Heart right ventricle (tissue), 16 donors: ENCODE data around the gene SLC22A2. TPM values are rescaled to one million over a fixed set of nuclear protein-coding genes. Genes with fewer than 3 reads are reported as not detected.

Experiments
- ATAC-seq, 8 donors: fragments of 200-7000 bp; cut with Tn5 transposase; one replicate each; pipeline ENCODE4 v1.9.1; 2020; ENCODE audit warnings: mild to moderate bottlenecking in 8 of 8, moderate library complexity in 8 of 8, moderate number of reproducible peaks in 1 of 8
- DNase-seq, 2 donors: peaks; one replicate each; pipeline ENCODE4 v3.0.0-alpha.2; 2020
- H3K27ac ChIP-seq, 10 donors: fragments of 200-600 bp; sonication (generic) in 2 of 10; one replicate each; pipeline versions ENCODE4 v1.5.0 to v1.8.0; 2020 to 2022; ENCODE audit warnings: mild to moderate bottlenecking in 3 of 10
- H3K27me3 ChIP-seq, 7 donors: fragments of 200-600 bp; one replicate each; pipeline ENCODE4 v1.8.0; 2021 to 2022; ENCODE audit warnings: mild to moderate bottlenecking in 2 of 7
- H3K36me3 ChIP-seq, 9 donors: fragments of 200-600 bp; sonication (generic) in 1 of 9; one replicate each; pipeline versions ENCODE4 v1.5.0 to v1.8.0; 2020 to 2022; ENCODE audit warnings: mild to moderate bottlenecking in 2 of 9
- H3K4me1 ChIP-seq, 9 donors: fragments of 200-600 bp; sonication (generic) in 1 of 9; one replicate each; pipeline versions ENCODE4 v1.5.0 to v1.8.0; 2020 to 2022; ENCODE audit warnings: mild to moderate bottlenecking in 4 of 9
- H3K4me3 ChIP-seq, 10 donors: fragments of 200-600 bp; sonication (generic) in 2 of 10; one replicate each; pipeline versions ENCODE4 v1.5.0 to v1.8.0; 2020 to 2022; ENCODE audit warnings: mild to moderate bottlenecking in 7 of 10, moderate library complexity in 2 of 10
- H3K9me3 ChIP-seq, 11 donors: fragments of 200-600 bp in 10 of 11; sonication (generic) in 2 of 11; one replicate each; pipeline versions ENCODE4 v1.5.0 to v1.8.0; 2013 to 2022; ENCODE audit warnings: mild to moderate bottlenecking in 2 of 11, control low read depth in 1 of 11, moderate library complexity in 1 of 11
- WGBS, 2 donors: extraction: QIAGEN DNeasy Blood & Tissue Kit; methylation state at CpG; one replicate each; pipeline ENCODE4 v1.1.7; 2013; ENCODE audit warnings: inconsistent platforms in 1 of 2; 5-methylcytosine and 5-hydroxymethylcytosine counted together
- intact Hi-C, 10 donors: fragments of 100-400 bp; cut with DNase I; formaldehyde crosslinking; loops; one replicate each; pipeline versions ENCODE4 v1.11.1 to v1.14.2; 2022
- polyA plus RNA-seq, 2 donors: library from polyadenylated mRNA; stranded (reverse); fragments of 200-250 nt; gene quantifications; one replicate each; pipeline ENCODE4 v1.2.3, GENCODE V29; 2013
- total RNA-seq, 10 donors: library from RNA; stranded (reverse); fragmentation: NEBNext Ultra II Directional in 3 of 10; extraction: Animal tissue kit (Norgen Biotek cat#: 25700) in 3 of 10; gene quantifications; one replicate each; pipeline versions ENCODE4 v1.2.1 to v1.2.4, GENCODE V29; 2021 to 2023
- TF ChIP-seq, protein P1 (sequence below), 9 donors: fragments of 200-600 bp; sonication (generic) in 2 of 9; IDR thresholded peaks; one replicate each; pipeline versions ENCODE4 v1.5.0 to v1.8.0; 2021 to 2022; ENCODE audit warnings: antibody characterized with exemption in 9 of 9, mild to moderate bottlenecking in 5 of 9, moderate library complexity in 1 of 9
- donor health status: Arrhythmogenic right ventricular cardiomyopathy.
- donor health status: ischemic (EF 13 %, LVEDD 7.1; RV severe dilation, severe dysfunction).
- donor health status: healthy with polysubstance abuse.
- donor health status: DM: no; HTN: yes; CAD: no.
- donor health status: DM: no; HTN: no; CAD: no.
- donor health status: ischemic (EF 25% LVEDD 6.9; RV normal size, moderate dysfunction).
- donor health status: ischemic (EF 25% LVEDD 5.7; RV mildly dilated, moderate dysfunction).
- donor health status: healthy.
- donor health status: DM: yes; HTN: yes; CAD: no.
- donor health status: Ischemic cardiomyopathy.
- donor health status: ischemic (EF 35%, LVEDD 5.7; RV mildly dilated, moderate dysfunction).
- donor health status: nonischemic (EF 11% LVEDD 7.7; RV severe dilation, severe dysfunction).
- donor health status: DM: yes; HTN: yes; CAD: no.
- donor health status: PGD.
- donor health status: ischemic (EF 29% LVEDD 5.4; RV normal size, mild dysfunction).
- donor health status: nonischemic (EF 23%, LVEDD 6.1; RV moderate dilation, normal function).

Gene SLC22A2
- total and polyA plus RNA-seq, 12 donors, result not detected

DNA sequence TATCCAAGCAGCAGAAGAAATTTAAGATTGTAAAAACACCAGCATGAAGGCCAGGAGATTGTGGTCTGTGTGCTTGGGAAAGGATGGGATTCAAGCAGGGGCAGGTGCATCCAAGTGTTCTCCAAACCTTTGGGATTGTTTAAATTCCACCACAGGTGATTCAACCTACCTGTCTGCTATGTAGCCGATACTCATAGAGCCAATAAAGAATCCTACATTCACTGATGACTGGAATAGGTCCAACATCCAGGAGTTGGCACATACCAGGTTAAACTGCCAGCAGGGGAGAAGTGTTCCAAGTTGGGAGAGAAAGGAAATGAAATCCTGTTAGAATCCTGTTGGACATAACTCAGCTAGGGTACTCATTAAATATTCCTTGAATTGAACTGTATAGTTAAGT lies 2.2 kb downstream of the SLC22A2 start:
- TF ChIP-seq, protein P1, sequence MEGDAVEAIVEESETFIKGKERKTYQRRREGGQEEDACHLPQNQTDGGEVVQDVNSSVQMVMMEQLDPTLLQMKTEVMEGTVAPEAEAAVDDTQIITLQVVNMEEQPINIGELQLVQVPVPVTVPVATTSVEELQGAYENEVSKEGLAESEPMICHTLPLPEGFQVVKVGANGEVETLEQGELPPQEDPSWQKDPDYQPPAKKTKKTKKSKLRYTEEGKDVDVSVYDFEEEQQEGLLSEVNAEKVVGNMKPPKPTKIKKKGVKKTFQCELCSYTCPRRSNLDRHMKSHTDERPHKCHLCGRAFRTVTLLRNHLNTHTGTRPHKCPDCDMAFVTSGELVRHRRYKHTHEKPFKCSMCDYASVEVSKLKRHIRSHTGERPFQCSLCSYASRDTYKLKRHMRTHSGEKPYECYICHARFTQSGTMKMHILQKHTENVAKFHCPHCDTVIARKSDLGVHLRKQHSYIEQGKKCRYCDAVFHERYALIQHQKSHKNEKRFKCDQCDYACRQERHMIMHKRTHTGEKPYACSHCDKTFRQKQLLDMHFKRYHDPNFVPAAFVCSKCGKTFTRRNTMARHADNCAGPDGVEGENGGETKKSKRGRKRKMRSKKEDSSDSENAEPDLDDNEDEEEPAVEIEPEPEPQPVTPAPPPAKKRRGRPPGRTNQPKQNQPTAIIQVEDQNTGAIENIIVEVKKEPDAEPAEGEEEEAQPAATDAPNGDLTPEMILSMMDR (IDR thresholded peaks at IDR 0.05), result no peak
- DNase-seq (no peak), ATAC-seq (no peak)
- no peaks in the 10 kb centered on the region for H3K36me3 ChIP-seq
- H3K4me3 ChIP-seq, result no peak overlapping the region
- intact Hi-C loops, result no loop called here
- H3K27ac ChIP-seq, result no peak overlapping the region
- 86 to 88% methylated on average over 1 of the region's 1 CpG for WGBS, 2 donors
- peaks cover 0 to 12% (median 0%) of the 10 kb centered on the region in 7 donors for H3K27me3 ChIP-seq
- H3K4me1 ChIP-seq, result no peaks in the 10 kb centered on the region
- H3K9me3 ChIP-seq, result no peaks in the 10 kb centered on the region

DNA sequence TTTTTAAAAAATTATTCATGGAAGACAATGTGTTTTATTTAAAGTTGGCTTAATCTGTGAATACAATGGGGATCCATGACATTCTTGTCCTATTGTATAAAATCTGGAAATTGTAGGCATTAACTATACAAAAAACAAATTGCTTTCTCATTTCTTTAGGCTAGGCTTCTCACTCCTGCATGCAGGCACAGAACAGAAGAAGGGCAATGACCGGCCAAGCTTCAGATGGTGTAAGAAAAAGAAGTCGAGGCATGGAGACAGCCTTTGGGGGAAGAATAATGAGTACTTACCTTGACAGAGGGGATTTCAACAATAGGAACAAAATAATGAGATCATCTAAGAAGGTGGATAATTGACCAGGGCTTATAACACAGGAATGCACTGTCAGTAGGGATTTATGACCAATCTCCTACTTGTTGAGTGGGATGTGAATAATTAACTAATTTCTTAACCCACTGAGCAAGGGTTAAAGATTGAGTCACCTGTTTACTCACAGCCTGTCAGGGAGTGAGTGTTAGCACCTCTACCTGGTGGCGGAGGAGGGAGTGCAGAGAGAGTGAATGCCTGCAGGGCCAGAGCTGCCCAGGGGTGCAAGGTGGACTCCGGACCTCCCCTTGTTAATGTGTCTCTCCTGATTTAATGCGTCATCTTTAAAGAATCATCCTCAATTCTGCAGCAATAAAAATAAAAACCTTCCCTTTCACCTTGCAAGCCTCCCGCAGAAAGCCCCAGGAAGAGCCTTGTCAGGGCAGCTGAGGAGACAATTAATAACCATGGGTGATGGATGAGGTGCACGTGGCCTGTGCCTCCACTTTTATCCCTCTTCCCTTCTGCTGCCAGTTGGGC lies 3.9 kb downstream of the SLC22A2 start:
- Histone ChIP-seq H3K27me3 (peaks cover 0 to 4% (median 0%) of the 10 kb centered on the region in 7 donors), H3K4me3 (no peak overlapping the region), H3K4me1 (no peaks in the 10 kb centered on the region), H3K36me3 (no peaks in the 10 kb centered on the region), H3K27ac (no peak overlapping the region), H3K9me3 (no peaks in the 10 kb centered on the region)
- TF ChIP-seq, protein P1 (IDR thresholded peaks at IDR 0.05), result no peak
- intact Hi-C loops, result no loop called here
- DNase-seq (no peak), ATAC-seq (no peak)
- 70 to 79% methylated on average over 7 of the region's 7 CpGs for WGBS, 2 donors

DNA sequence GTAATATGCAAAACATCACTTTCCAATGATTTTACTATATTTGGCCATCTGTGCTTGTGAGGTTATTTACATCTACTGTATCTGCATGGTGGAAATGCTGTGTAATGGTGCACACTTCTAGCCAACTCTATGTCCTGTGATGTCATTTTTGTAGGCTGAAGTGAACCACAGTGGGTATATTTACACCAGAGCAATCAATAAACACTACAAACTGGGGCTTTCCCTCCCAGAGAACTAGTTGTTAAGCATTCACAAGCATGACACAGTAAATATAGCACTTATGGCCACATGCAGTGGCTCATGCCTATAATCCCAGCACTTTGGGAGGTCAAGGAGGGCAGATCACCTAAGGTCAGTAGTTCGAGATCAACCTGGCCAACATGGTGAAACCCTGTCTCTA lies 4.9 kb downstream of the SLC22A2 start:
- intact Hi-C loops, result no loop called here
- 73 to 79% methylated on average over 1 of the region's 1 CpG for WGBS, 2 donors

DNA sequence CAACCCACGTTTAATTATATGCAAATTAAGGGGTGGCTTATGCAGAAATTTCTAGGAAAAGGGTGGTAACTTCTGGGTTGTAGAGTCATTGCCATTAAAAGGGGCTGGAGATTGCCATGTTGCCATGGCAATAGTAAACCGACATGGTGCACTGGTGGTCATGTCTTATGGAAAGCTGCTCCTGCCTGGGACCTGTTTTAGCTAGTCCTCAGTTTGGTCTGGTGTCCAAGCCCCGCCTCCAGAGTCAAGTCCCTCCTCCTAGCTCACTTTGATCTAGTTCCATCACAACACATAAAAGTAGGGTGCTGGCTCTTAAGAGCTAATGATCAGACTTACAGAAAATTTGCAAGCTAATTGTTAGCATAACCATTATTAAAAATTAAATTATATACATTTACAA lies 5.3 kb downstream of the SLC22A2 start:
- WGBS, 2 donors, result 32 to 39% methylated on average over 3 of the region's 3 CpGs
- Histone ChIP-seq H3K9me3 (no peaks in the 10 kb centered on the region), H3K4me1 (no peaks in the 10 kb centered on the region), H3K4me3 (no peak overlapping the region), H3K27me3 (peaks cover 0 to 4% (median 0%) of the 10 kb centered on the region in 7 donors), H3K36me3 (no peaks in the 10 kb centered on the region), H3K27ac (no peak overlapping the region)
- TF ChIP-seq, protein P1 (IDR thresholded peaks at IDR 0.05), result no peak
- intact Hi-C loops, result no loop called here
- DNase-seq, result no peak
- ATAC-seq, result no peak

More for the DNA sequence above, 4.9 kb downstream of the SLC22A2 start:
- ATAC-seq, result no peak
- no peaks in the 10 kb centered on the region for H3K36me3 ChIP-seq
- no peak for DNase-seq
- TF ChIP-seq, protein P1 (IDR thresholded peaks at IDR 0.05), result no peak
- peaks cover 0 to 4% (median 0%) of the 10 kb centered on the region in 7 donors for H3K27me3 ChIP-seq
- H3K27ac ChIP-seq, result no peak overlapping the region
- H3K4me3 ChIP-seq, result no peak overlapping the region
- H3K4me1 ChIP-seq, result no peaks in the 10 kb centered on the region
- no peaks in the 10 kb centered on the region for H3K9me3 ChIP-seq
